ENCODE results near the gene SAMD4B. TPM values are rescaled to one million over a fixed set of nuclear protein-coding genes. Genes with fewer than 3 reads are reported as not detected.
"Not testable (repeated sequence)": the region's sequence is repeated elsewhere in the genome, so short reads cannot be mapped to it uniquely, and the experiment has no call there.

SAMD4B gene
- total and polyA plus RNA-seq, 2 experiments from 2014 or later, result 104 to 172 TPM

GRCh38 chr19:39332738-39333137, 9.5 kb upstream of the SAMD4B start:
- H2AFZ ChIP-seq, result peak overlapping the region; percentile 45; the same call in 1 of the 2 replicates
- not testable (repeated sequence) for H3K4me3 Mint-ChIP-seq; H3K27ac Mint-ChIP-seq; ATAC-seq; H3F3A ChIP-seq (replicated peaks; ENCODE audit: low read depth); H3K36me3 ChIP-seq (ENCODE audit: insufficient read depth); H3K79me2 ChIP-seq (replicated peaks; ENCODE audit: insufficient read depth); H3K9me2 ChIP-seq (ENCODE audit: insufficient read depth); H3K36me3 Mint-ChIP-seq (ENCODE audit: low read depth); H3K4me3 ChIP-seq; H3K27ac ChIP-seq (ENCODE audit: low read depth); H3K4me1 Mint-ChIP-seq; H3K4me1 ChIP-seq (ENCODE audit: insufficient read depth); H4K20me1 ChIP-seq (replicated peaks; ENCODE audit: insufficient read depth); H3K9me3 Mint-ChIP-seq; H3K4me2 ChIP-seq; H3K27me3 ChIP-seq (ENCODE audit: insufficient read depth)
- peaks cover 23% of the 10 kb centered on the region for H3K27me3 Mint-ChIP-seq (ENCODE audit: insufficient read depth, low read depth, poor library complexity)
- DNase-seq (ENCODE audit: low spot score), result peak; percentile 16

DNA sequence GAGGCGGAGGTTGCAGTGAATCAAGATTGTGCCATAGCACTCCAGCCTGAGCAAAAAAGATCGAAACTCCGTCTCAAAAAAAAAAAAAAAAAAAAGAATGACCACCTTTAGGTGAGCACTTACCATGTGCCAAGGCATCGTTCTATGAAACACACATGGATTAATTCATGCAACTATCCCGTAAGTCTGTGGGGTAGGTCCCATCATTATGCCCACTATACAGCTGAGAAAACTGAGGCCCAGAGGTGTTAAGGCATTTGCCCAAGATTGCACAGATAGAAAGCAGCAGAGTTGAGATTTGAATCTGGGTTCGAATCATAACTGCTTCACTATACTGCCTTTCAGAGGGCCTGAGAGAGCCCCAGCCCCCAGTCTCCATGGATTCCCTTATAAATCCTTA, 8.7 kb upstream of the SAMD4B start:
- H3K27ac Mint-ChIP-seq, result no peak overlapping the region
- H2AFZ ChIP-seq, result peak overlapping the region; percentile 45; the same call in 1 of the 2 replicates
- no peaks in the 10 kb centered on the region for H3K79me2 ChIP-seq (replicated peaks; ENCODE audit: insufficient read depth)
- peaks cover 3% of the 10 kb centered on the region; the same call in 1 of the 3 replicates for H3K4me1 Mint-ChIP-seq
- DNase-seq (ENCODE audit: low spot score) (no peak), ATAC-seq (no peak)
- H3K4me3 Mint-ChIP-seq, result no peak overlapping the region
- H3K4me1 ChIP-seq (ENCODE audit: insufficient read depth), result no peaks in the 10 kb centered on the region
- H3K9me2 ChIP-seq (ENCODE audit: insufficient read depth), result no peaks in the 10 kb centered on the region
- no peaks in the 10 kb centered on the region for H3K36me3 Mint-ChIP-seq (ENCODE audit: low read depth)
- H3K27me3 Mint-ChIP-seq (ENCODE audit: insufficient read depth, low read depth, poor library complexity), result peaks cover 26% of the 10 kb centered on the region
- H3K27me3 ChIP-seq (ENCODE audit: insufficient read depth), result no peaks in the 10 kb centered on the region
- no peaks in the 10 kb centered on the region for H4K20me1 ChIP-seq (replicated peaks; ENCODE audit: insufficient read depth)
- no peaks in the 10 kb centered on the region for H3K36me3 ChIP-seq (ENCODE audit: insufficient read depth)
- no peak overlapping the region for H3K4me2 ChIP-seq
- H3K9me3 Mint-ChIP-seq, result no peaks in the 10 kb centered on the region
- H3F3A ChIP-seq (replicated peaks; ENCODE audit: low read depth), result no peaks in the 10 kb centered on the region
- H3K27ac ChIP-seq (ENCODE audit: low read depth), result no peak overlapping the region
- H3K4me3 ChIP-seq, result no peak overlapping the region
- no peak for TF ChIP-seq JUNB (IDR thresholded peaks at IDR 0.05; ENCODE audit: unreplicated experiment)
- no peak for TF ChIP-seq STAT1 (IDR thresholded peaks at IDR 0.05; ENCODE audit: unreplicated experiment)
- TF ChIP-seq ZNF331 (CRISPR knock-in tag; IDR thresholded peaks at IDR 0.05; ENCODE audit: low read depth), result no peak
- no peak for TF ChIP-seq EZH2 (IDR thresholded peaks at IDR 0.05; ENCODE audit: low read depth, unreplicated experiment)
- TF ChIP-seq CREB1 (CRISPR knock-in tag; IDR thresholded peaks at IDR 0.05; ENCODE audit: low read depth), result no peak
- no peak for TF ChIP-seq ZNF114 (CRISPR knock-in tag; IDR thresholded peaks at IDR 0.05)
- TF ChIP-seq EZH2phosphoT487 (IDR thresholded peaks at IDR 0.05; ENCODE audit: unreplicated experiment), result no peak
- TF ChIP-seq, protein P1, sequence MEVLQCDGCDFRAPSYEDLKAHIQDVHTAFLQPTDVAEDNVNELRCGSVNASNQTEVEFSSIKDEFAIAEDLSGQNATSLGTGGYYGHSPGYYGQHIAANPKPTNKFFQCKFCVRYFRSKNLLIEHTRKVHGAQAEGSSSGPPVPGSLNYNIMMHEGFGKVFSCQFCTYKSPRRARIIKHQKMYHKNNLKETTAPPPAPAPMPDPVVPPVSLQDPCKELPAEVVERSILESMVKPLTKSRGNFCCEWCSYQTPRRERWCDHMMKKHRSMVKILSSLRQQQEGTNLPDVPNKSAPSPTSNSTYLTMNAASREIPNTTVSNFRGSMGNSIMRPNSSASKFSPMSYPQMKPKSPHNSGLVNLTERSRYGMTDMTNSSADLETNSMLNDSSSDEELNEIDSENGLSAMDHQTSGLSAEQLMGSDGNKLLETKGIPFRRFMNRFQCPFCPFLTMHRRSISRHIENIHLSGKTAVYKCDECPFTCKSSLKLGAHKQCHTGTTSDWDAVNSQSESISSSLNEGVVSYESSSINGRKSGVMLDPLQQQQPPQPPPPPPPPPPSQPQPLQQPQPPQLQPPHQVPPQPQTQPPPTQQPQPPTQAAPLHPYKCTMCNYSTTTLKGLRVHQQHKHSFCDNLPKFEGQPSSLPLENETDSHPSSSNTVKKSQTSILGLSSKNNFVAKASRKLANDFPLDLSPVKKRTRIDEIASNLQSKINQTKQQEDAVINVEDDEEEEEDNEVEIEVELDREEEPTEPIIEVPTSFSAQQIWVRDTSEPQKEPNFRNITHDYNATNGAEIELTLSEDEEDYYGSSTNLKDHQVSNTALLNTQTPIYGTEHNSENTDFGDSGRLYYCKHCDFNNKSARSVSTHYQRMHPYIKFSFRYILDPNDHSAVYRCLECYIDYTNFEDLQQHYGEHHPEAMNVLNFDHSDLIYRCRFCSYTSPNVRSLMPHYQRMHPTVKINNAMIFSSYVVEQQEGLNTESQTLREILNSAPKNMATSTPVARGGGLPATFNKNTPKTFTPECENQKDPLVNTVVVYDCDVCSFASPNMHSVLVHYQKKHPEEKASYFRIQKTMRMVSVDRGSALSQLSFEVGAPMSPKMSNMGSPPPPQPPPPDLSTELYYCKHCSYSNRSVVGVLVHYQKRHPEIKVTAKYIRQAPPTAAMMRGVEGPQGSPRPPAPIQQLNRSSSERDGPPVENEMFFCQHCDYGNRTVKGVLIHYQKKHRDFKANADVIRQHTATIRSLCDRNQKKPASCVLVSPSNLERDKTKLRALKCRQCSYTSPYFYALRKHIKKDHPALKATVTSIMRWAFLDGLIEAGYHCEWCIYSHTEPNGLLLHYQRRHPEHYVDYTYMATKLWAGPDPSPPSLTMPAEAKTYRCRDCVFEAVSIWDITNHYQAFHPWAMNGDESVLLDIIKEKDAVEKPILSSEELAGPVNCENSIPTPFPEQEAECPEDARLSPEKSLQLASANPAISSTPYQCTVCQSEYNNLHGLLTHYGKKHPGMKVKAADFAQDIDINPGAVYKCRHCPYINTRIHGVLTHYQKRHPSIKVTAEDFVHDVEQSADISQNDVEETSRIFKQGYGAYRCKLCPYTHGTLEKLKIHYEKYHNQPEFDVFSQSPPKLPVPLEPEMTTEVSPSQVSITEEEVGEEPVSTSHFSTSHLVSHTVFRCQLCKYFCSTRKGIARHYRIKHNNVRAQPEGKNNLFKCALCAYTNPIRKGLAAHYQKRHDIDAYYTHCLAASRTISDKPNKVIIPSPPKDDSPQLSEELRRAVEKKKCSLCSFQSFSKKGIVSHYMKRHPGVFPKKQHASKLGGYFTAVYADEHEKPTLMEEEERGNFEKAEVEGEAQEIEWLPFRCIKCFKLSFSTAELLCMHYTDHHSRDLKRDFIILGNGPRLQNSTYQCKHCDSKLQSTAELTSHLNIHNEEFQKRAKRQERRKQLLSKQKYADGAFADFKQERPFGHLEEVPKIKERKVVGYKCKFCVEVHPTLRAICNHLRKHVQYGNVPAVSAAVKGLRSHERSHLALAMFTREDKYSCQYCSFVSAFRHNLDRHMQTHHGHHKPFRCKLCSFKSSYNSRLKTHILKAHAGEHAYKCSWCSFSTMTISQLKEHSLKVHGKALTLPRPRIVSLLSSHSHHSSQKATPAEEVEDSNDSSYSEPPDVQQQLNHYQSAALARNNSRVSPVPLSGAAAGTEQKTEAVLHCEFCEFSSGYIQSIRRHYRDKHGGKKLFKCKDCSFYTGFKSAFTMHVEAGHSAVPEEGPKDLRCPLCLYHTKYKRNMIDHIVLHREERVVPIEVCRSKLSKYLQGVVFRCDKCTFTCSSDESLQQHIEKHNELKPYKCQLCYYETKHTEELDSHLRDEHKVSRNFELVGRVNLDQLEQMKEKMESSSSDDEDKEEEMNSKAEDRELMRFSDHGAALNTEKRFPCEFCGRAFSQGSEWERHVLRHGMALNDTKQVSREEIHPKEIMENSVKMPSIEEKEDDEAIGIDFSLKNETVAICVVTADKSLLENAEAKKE (CRISPR knock-in tag; IDR thresholded peaks at IDR 0.05), result no peak
- no peak for TF ChIP-seq CTCF (conservative IDR thresholded peaks at IDR 0.05; ENCODE audit: low read depth in 2 of 2)
- no peak for TF ChIP-seq POLR2AphosphoS5 (IDR thresholded peaks at IDR 0.05; ENCODE audit: low read depth)
- TF ChIP-seq NANOG (IDR thresholded peaks at IDR 0.05; ENCODE audit: borderline replicate concordance), result no peak
- TF ChIP-seq, protein P2, sequence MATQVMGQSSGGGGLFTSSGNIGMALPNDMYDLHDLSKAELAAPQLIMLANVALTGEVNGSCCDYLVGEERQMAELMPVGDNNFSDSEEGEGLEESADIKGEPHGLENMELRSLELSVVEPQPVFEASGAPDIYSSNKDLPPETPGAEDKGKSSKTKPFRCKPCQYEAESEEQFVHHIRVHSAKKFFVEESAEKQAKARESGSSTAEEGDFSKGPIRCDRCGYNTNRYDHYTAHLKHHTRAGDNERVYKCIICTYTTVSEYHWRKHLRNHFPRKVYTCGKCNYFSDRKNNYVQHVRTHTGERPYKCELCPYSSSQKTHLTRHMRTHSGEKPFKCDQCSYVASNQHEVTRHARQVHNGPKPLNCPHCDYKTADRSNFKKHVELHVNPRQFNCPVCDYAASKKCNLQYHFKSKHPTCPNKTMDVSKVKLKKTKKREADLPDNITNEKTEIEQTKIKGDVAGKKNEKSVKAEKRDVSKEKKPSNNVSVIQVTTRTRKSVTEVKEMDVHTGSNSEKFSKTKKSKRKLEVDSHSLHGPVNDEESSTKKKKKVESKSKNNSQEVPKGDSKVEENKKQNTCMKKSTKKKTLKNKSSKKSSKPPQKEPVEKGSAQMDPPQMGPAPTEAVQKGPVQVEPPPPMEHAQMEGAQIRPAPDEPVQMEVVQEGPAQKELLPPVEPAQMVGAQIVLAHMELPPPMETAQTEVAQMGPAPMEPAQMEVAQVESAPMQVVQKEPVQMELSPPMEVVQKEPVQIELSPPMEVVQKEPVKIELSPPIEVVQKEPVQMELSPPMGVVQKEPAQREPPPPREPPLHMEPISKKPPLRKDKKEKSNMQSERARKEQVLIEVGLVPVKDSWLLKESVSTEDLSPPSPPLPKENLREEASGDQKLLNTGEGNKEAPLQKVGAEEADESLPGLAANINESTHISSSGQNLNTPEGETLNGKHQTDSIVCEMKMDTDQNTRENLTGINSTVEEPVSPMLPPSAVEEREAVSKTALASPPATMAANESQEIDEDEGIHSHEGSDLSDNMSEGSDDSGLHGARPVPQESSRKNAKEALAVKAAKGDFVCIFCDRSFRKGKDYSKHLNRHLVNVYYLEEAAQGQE (IDR thresholded peaks at IDR 0.05; ENCODE audit: unreplicated experiment), result no peak

All from GM23338 (cell line).